Ishikawa (cell line): ENCODE results near the gene PACSIN2.

Experiments
- CEBPB ChIP-seq: IDR thresholded peaks from 2 replicates; pipeline ENCODE4 v1.6.1; 2012
- CREB1 ChIP-seq: IDR thresholded peaks from 2 replicates; pipeline ENCODE4 v1.6.1; 2012; ENCODE audit warnings: low read depth
- EGR1 ChIP-seq: IDR thresholded peaks from 2 replicates; pipeline ENCODE4 v1.6.1; 2012
- EP300 ChIP-seq: IDR thresholded peaks from 2 replicates; pipeline ENCODE4 v1.6.1; 2012; ENCODE audit warnings: borderline replicate concordance
- FOXM1 ChIP-seq: IDR thresholded peaks from 2 replicates; pipeline ENCODE4 v1.6.1; 2012; ENCODE audit warnings: low read depth, borderline replicate concordance
- NFIC ChIP-seq: IDR thresholded peaks from 2 replicates; pipeline ENCODE4 v1.6.1; 2012
- RAD21 ChIP-seq: IDR thresholded peaks from 2 replicates; pipeline ENCODE4 v1.6.1; 2012; ENCODE audit warnings: low read depth
- REST ChIP-seq: IDR thresholded peaks from 2 replicates; pipeline ENCODE4 v1.6.1; 2012; ENCODE audit warnings: low read depth, mild to moderate bottlenecking
- TAF1 ChIP-seq: IDR thresholded peaks from 2 replicates; pipeline ENCODE4 v1.6.1; 2012; ENCODE audit warnings: low read depth, mild to moderate bottlenecking
- TCF12 ChIP-seq: IDR thresholded peaks from 2 replicates; pipeline ENCODE4 v1.6.1; 2012; ENCODE audit warnings: low read depth
- TEAD4 ChIP-seq: IDR thresholded peaks from 2 replicates; pipeline ENCODE4 v1.6.1; 2012
- YY1 ChIP-seq: IDR thresholded peaks from 2 replicates; pipeline ENCODE4 v1.6.1; 2012; ENCODE audit warnings: low read depth
- ZBTB7A ChIP-seq: IDR thresholded peaks from 2 replicates; pipeline ENCODE4 v1.6.1; 2012; ENCODE audit warnings: low read depth
- TF ChIP-seq, protein P1 (sequence below): IDR thresholded peaks from 2 replicates; pipeline ENCODE4 v1.6.1; 2012
- TF ChIP-seq, protein P2 (sequence below): IDR thresholded peaks from 2 replicates; pipeline ENCODE4 v1.6.1; 2012

The PACSIN2 gene

DNA sequence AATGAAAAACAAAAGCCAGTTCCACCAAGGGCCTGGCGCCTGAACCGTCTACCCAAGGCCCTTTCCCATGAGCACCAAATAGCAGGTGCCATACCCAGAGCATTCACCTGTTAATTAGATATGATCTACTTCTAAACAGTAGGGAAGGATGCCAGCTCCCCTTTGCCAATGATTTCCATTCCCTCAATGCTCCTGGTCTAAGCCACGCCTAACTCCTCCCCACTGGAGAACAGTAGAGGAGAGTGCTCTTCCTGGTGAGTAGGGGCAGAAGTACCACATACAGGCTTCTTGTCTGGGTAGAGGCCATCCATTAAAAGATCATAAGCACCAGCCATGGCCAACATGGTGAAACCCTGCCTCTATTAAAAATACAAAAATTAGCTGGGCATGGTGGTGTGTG is 40.7 kb downstream of the PACSIN2 start:
- TF ChIP-seq RAD21 (no peak), ZBTB7A (no peak), REST (no peak), CEBPB (no peak), EGR1 (no peak), TAF1 (no peak), TEAD4 (no peak), EP300 (no peak), TCF12 (no peak), FOXM1 (no peak), YY1 (no peak), CREB1 (no peak), NFIC (no peak)
- TF ChIP-seq, protein P1, sequence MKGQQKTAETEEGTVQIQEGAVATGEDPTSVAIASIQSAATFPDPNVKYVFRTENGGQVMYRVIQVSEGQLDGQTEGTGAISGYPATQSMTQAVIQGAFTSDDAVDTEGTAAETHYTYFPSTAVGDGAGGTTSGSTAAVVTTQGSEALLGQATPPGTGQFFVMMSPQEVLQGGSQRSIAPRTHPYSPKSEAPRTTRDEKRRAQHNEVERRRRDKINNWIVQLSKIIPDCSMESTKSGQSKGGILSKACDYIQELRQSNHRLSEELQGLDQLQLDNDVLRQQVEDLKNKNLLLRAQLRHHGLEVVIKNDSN = no peak
- TF ChIP-seq, protein P2, sequence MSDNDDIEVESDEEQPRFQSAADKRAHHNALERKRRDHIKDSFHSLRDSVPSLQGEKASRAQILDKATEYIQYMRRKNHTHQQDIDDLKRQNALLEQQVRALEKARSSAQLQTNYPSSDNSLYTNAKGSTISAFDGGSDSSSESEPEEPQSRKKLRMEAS = no peak

DNA sequence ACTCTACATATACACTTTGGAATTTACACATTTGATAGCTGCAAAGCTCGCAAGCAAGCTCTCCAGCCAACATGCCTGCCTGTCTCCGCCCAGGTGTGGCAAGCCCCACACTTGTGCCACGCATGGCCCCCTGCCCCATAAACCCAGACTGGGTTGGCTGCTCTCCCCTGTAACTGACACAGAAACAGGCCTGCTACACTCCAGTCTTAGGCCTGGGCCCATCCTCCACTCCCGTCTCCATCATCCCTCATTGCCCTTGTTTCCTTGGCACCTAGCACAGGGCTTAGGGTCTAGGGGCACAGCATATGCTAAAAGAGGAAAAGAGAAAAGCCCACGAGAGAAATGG is 41.4 kb downstream of the PACSIN2 start:
- no peak for TF ChIP-seq TEAD4
- TF ChIP-seq, protein P1 = no peak
- no peak for TF ChIP-seq ZBTB7A
- no peak for TF ChIP-seq YY1
- TF ChIP-seq RAD21 = no peak
- no peak for TF ChIP-seq NFIC
- TF ChIP-seq EP300 = no peak
- TF ChIP-seq EGR1 = no peak
- TF ChIP-seq TCF12 = no peak
- TF ChIP-seq REST = no peak
- no peak for TF ChIP-seq CREB1
- no peak for TF ChIP-seq FOXM1

DNA sequence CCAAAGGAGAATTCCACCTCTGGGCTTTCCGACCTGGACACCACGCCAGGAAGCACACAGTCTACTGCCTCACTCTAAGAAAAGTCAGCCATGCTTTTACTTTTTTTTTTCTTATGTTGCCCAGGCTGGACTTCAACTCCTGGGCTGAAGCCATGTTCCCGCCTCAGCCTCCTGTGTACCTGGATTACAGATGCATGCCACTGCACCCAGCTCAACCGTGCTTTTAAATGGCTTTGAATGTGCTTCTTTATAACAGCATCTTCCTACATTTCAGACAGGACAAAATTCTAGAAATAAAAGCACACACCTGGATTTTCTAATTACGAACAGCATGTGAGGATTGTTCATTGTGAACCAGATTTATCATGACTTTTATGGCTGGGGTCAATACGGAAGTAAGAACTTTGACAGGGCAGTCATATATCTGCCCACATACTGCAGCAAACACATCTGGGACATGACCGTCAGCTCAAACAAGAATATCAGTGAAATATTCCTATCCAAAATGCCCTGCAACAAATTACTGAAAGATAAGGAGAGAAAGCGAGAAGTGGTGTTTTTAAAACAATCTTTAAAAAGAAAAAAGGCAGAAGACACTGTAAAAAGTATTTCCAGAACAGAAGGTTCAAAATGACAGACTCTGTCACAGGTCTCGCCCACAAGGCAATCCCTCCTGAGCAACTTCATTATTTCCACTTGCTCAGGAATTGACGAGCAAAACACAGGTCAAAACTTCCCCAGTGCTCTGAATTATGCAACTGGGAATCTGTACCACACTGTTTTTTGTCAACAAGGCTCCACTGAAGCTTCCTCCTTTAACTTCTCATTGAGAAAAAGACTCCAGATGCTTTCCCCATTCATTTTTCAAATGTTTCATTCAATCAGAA is 42.1 kb downstream of the PACSIN2 start:
- no peak for TF ChIP-seq NFIC
- no peak for TF ChIP-seq TAF1
- no peak for TF ChIP-seq YY1
- no peak for TF ChIP-seq ZBTB7A
- TF ChIP-seq, protein P1 = no peak
- no peak for TF ChIP-seq EGR1
- no peak for TF ChIP-seq EP300
- TF ChIP-seq CEBPB = no peak
- no peak for TF ChIP-seq TEAD4
- TF ChIP-seq FOXM1 = no peak
- no peak for TF ChIP-seq CREB1
- TF ChIP-seq REST = no peak
- TF ChIP-seq TCF12 = no peak
- TF ChIP-seq, protein P2 = no peak
- no peak for TF ChIP-seq RAD21

GRCh38 chr22:42970029-42970428 is 44.9 kb downstream of the PACSIN2 start:
- TF ChIP-seq ZBTB7A = no peak
- TF ChIP-seq, protein P2 = no peak
